SK-N-SH treated with all-trans-retinoic acid at 6 μM for 48 hours (cell line): ENCODE measurements around the gene RNF224.

Experiments
- ATAC-seq: fragments of 200-7000 bp; cut with Tn5 transposase; 3 replicates; pipeline ENCODE4 v1.9.1; 2020; ENCODE audit warnings: mild to moderate bottlenecking, moderate library complexity
- ARNTL ChIP-seq: fragments of 450-650 bp; formaldehyde crosslinking; IDR thresholded peaks from 2 replicates; pipeline ENCODE4 v1.5.0; 2020; ENCODE audit warnings: low read depth, mild to moderate bottlenecking, moderate library complexity, borderline replicate concordance
- BACH2 ChIP-seq: fragments of 250-450 bp; sonication (Bioruptor Pico); IDR thresholded peaks from 2 replicates; pipeline ENCODE4 v1.9.0; 2021; ENCODE audit warnings: mild to moderate bottlenecking, borderline replicate concordance
- ESRRG ChIP-seq: fragments of 250-450 bp; sonication (Bioruptor Pico); IDR thresholded peaks from 2 replicates; pipeline ENCODE4 v1.6.1; 2021; ENCODE audit warnings: mild to moderate bottlenecking
- GLIS3 ChIP-seq: fragments of 250-450 bp; sonication (Bioruptor Pico); IDR thresholded peaks from 2 replicates; pipeline ENCODE4 v1.5.0; 2020; ENCODE audit warnings: mild to moderate bottlenecking, moderate library complexity
- ISL1 ChIP-seq: fragments of 250-450 bp; sonication (Bioruptor Pico); IDR thresholded peaks from 2 replicates; pipeline ENCODE4 v2.1.2; 2022; ENCODE audit warnings: mild to moderate bottlenecking, moderate library complexity
- OSR1 ChIP-seq: fragments of 250-450 bp; sonication (Bioruptor Pico); IDR thresholded peaks from 2 replicates; pipeline ENCODE4 v1.8.0; 2022; ENCODE audit warnings: moderate library complexity, mild to moderate bottlenecking, inconsistent platforms
- PPARA ChIP-seq: fragments of 250-450 bp; sonication (Bioruptor Pico); IDR thresholded peaks from 2 replicates; pipeline ENCODE4 v1.5.0; 2020; ENCODE audit warnings: mild to moderate bottlenecking, borderline replicate concordance
- RARB ChIP-seq: fragments of 250-450 bp; sonication (Bioruptor Pico); IDR thresholded peaks from 2 replicates; pipeline ENCODE4 v1.8.0; 2021; ENCODE audit warnings: mild to moderate bottlenecking, moderate library complexity
- SNAI2 ChIP-seq: fragments of 250-450 bp; sonication (Bioruptor Pico); IDR thresholded peaks from 2 replicates; pipeline ENCODE4 v1.5.0; 2020; ENCODE audit warnings: mild to moderate bottlenecking, moderate library complexity
- TCF4 ChIP-seq: fragments of 250-450 bp; sonication (Bioruptor Pico); IDR thresholded peaks from 2 replicates; pipeline ENCODE4 v1.8.0; 2021; ENCODE audit warnings: mild to moderate bottlenecking, moderate library complexity, borderline replicate concordance
- ZFP3 ChIP-seq: fragments of 250-450 bp; sonication (Bioruptor Pico); IDR thresholded peaks from 2 replicates; pipeline ENCODE4 v1.5.0; 2020; ENCODE audit warnings: mild to moderate bottlenecking, moderate library complexity
- ZFP30 ChIP-seq: fragments of 450-650 bp; formaldehyde crosslinking; IDR thresholded peaks from 2 replicates; pipeline ENCODE4 v1.5.0; 2022; ENCODE audit warnings: mild to moderate bottlenecking, moderate library complexity
- ZNF70 ChIP-seq: fragments of 450-650 bp; formaldehyde crosslinking; IDR thresholded peaks from 2 replicates; pipeline ENCODE4 v1.5.0; 2020; ENCODE audit warnings: mild to moderate bottlenecking, moderate library complexity
- ZNF8 ChIP-seq: fragments of 450-650 bp; formaldehyde crosslinking; IDR thresholded peaks from 2 replicates; pipeline ENCODE4 v1.5.0; 2020; ENCODE audit warnings: mild to moderate bottlenecking, moderate library complexity
- TF ChIP-seq, protein P1 (sequence below): fragments of 250-450 bp; sonication (Bioruptor Pico); IDR thresholded peaks from 2 replicates; pipeline ENCODE4 v1.5.1; 2021; ENCODE audit warnings: mild to moderate bottlenecking, moderate library complexity
- TF ChIP-seq, protein P2 (sequence below): fragments of 250-450 bp; sonication (Bioruptor Pico); IDR thresholded peaks from 2 replicates; pipeline ENCODE4 v1.5.1; 2020; ENCODE audit warnings: low read depth, mild to moderate bottlenecking, moderate library complexity
- TF ChIP-seq, protein P3 (sequence below): fragments of 250-450 bp; sonication (Bioruptor Pico); IDR thresholded peaks from 2 replicates; pipeline ENCODE4 v1.5.0; 2020; ENCODE audit warnings: mild to moderate bottlenecking, moderate library complexity
- TF ChIP-seq, protein P4 (sequence below): fragments of 250-450 bp; sonication (Bioruptor Pico); IDR thresholded peaks from 2 replicates; pipeline ENCODE4 v1.8.0; 2020; ENCODE audit warnings: mild to moderate bottlenecking, moderate library complexity, borderline replicate concordance
- TF ChIP-seq, protein P5 (sequence below): fragments of 250-450 bp; sonication (Bioruptor Pico); IDR thresholded peaks from 2 replicates; pipeline ENCODE4 v1.8.0; 2021; ENCODE audit warnings: low read depth, mild to moderate bottlenecking, moderate library complexity, borderline replicate concordance

The RNF224 gene

DNA sequence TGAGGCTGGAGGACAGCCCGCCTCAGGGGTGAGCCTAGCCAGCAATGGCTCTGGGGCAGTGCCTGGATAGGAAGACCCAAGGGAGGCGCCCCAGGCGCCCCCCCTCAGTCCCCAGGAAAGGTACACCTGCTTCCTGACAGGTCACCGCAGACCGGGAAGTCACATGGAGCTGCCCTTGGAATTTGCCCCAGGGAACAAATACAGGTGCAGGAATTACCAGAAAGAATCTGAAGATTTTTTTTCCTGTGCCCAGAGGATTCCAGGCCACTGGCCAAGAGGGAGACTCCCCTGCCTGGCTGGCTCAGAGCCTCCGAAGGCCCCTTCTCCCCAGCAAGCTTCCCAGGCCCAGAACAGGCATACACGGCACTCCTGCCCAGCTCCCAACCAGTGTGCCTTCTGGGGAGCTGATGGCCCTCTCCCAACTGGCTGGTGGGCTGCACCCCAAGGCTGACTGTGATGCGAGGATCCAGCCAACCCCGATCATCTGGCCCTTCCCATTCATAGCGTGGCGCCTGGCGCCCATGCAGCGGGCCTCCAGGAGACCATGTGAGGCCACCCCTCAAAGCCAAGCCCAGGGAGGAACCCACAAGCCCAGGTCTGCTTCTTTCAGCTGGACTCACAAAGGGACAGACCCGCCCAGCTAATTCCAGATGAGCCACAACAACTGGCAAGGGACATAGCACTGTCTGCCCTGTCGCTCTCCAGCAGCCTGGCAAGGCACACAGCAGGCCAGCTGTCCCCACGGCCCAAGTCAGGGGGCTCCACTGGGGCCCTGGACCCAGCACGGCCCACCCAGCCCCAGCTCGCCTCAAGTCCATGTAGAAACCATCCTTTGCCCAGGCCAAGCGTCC, 29.0 kb upstream of the RNF224 start (continued):
- TF ChIP-seq, protein P1, sequence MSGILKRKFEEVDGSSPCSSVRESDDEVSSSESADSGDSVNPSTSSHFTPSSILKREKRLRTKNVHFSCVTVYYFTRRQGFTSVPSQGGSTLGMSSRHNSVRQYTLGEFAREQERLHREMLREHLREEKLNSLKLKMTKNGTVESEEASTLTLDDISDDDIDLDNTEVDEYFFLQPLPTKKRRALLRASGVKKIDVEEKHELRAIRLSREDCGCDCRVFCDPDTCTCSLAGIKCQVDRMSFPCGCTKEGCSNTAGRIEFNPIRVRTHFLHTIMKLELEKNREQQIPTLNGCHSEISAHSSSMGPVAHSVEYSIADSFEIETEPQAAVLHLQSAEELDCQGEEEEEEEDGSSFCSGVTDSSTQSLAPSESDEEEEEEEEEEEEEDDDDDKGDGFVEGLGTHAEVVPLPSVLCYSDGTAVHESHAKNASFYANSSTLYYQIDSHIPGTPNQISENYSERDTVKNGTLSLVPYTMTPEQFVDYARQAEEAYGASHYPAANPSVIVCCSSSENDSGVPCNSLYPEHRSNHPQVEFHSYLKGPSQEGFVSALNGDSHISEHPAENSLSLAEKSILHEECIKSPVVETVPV (CRISPR knock-in tag), result no peak
- no peak for TF ChIP-seq ZFP3

DNA sequence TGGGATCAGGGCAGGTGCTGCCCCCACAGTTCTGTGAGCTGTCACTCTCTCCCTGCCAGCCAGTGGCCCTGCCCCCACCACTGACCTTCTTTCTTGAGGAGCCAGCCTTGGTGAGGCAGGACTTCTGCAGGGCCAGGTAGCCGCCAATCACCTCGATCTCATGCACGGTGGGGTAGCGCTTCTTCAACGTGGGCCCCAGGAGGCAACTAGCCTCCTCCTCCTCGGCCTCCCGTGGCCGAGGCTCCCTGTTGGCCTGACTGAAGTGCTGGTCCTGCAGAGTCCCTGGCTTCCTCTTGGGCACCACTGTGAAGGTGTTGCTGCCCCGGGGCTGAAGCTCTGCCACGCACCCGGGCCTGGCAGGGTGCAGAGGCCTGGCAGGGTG, 28.4 kb upstream of the RNF224 start:
- no peak for TF ChIP-seq SNAI2 (CRISPR knock-in tag)
- no peak for TF ChIP-seq RARB (CRISPR knock-in tag)
- TF ChIP-seq ESRRG, result no peak
- TF ChIP-seq ISL1 (CRISPR knock-in tag), result no peak
- TF ChIP-seq, protein P2, sequence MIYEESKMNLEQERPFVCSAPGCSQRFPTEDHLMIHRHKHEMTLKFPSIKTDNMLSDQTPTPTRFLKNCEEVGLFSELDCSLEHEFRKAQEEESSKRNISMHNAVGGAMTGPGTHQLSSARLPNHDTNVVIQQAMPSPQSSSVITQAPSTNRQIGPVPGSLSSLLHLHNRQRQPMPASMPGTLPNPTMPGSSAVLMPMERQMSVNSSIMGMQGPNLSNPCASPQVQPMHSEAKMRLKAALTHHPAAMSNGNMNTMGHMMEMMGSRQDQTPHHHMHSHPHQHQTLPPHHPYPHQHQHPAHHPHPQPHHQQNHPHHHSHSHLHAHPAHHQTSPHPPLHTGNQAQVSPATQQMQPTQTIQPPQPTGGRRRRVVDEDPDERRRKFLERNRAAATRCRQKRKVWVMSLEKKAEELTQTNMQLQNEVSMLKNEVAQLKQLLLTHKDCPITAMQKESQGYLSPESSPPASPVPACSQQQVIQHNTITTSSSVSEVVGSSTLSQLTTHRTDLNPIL (CRISPR knock-in tag), result no peak
- TF ChIP-seq ZNF70 (CRISPR knock-in tag), result no peak
- no peak for TF ChIP-seq OSR1
- no peak for TF ChIP-seq ZFP30
- TF ChIP-seq, protein P3, sequence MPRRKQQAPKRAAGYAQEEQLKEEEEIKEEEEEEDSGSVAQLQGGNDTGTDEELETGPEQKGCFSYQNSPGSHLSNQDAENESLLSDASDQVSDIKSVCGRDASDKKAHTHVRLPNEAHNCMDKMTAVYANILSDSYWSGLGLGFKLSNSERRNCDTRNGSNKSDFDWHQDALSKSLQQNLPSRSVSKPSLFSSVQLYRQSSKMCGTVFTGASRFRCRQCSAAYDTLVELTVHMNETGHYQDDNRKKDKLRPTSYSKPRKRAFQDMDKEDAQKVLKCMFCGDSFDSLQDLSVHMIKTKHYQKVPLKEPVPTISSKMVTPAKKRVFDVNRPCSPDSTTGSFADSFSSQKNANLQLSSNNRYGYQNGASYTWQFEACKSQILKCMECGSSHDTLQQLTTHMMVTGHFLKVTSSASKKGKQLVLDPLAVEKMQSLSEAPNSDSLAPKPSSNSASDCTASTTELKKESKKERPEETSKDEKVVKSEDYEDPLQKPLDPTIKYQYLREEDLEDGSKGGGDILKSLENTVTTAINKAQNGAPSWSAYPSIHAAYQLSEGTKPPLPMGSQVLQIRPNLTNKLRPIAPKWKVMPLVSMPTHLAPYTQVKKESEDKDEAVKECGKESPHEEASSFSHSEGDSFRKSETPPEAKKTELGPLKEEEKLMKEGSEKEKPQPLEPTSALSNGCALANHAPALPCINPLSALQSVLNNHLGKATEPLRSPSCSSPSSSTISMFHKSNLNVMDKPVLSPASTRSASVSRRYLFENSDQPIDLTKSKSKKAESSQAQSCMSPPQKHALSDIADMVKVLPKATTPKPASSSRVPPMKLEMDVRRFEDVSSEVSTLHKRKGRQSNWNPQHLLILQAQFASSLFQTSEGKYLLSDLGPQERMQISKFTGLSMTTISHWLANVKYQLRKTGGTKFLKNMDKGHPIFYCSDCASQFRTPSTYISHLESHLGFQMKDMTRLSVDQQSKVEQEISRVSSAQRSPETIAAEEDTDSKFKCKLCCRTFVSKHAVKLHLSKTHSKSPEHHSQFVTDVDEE (CRISPR knock-in tag), result no peak
- TF ChIP-seq BACH2, result no peak
- no peak for TF ChIP-seq ARNTL (CRISPR knock-in tag)
- TF ChIP-seq, protein P4, sequence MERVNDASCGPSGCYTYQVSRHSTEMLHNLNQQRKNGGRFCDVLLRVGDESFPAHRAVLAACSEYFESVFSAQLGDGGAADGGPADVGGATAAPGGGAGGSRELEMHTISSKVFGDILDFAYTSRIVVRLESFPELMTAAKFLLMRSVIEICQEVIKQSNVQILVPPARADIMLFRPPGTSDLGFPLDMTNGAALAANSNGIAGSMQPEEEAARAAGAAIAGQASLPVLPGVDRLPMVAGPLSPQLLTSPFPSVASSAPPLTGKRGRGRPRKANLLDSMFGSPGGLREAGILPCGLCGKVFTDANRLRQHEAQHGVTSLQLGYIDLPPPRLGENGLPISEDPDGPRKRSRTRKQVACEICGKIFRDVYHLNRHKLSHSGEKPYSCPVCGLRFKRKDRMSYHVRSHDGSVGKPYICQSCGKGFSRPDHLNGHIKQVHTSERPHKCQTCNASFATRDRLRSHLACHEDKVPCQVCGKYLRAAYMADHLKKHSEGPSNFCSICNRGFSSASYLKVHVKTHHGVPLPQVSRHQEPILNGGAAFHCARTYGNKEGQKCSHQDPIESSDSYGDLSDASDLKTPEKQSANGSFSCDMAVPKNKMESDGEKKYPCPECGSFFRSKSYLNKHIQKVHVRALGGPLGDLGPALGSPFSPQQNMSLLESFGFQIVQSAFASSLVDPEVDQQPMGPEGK, result no peak
- no peak for ATAC-seq

DNA sequence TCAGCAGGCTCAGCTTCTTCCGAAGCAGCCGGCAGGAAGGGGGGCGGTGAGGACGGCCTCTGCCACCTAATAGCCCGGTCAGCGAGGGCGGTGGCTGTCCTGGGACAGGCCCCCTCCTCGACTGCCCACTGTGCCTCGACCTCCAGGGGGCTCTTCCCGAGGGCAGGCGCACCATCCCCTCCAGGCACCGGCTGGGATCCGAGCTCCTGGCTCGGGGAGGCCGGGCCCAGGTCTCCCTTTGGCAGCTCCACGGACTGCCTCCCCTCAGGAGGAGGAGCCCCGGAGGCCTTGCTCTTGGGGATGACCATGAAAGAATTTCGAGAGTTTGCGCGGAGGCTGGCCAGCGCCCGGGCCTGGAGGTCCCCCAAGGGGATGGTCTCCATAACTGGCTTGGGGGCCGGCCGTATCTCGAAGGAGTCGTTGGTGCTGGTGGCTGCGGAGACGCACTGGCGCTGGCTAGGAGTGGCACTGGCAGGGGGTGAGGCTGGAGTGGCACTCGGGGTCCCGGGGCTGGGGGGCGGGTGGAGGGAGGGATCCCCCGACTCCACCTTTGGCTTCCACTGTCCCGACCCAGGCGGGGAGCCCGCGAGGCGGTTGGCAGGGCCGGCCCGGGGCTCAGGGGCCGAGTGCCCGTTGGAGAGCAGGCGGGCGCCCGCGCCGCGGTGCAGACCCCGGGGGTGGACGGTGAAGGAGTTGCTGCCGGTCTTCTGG, 27.7 kb upstream of the RNF224 start:
- ATAC-seq, result no peak
- TF ChIP-seq PPARA (CRISPR knock-in tag) (no peak), ZFP30 (no peak), ZNF8 (CRISPR knock-in tag) (no peak), TCF4 (CRISPR knock-in tag) (no peak), ZNF70 (CRISPR knock-in tag) (no peak), GLIS3 (CRISPR knock-in tag) (no peak), BACH2 (no peak), OSR1 (no peak), ISL1 (CRISPR knock-in tag) (no peak), ARNTL (CRISPR knock-in tag) (no peak), ESRRG (no peak)
- TF ChIP-seq, protein P5, sequence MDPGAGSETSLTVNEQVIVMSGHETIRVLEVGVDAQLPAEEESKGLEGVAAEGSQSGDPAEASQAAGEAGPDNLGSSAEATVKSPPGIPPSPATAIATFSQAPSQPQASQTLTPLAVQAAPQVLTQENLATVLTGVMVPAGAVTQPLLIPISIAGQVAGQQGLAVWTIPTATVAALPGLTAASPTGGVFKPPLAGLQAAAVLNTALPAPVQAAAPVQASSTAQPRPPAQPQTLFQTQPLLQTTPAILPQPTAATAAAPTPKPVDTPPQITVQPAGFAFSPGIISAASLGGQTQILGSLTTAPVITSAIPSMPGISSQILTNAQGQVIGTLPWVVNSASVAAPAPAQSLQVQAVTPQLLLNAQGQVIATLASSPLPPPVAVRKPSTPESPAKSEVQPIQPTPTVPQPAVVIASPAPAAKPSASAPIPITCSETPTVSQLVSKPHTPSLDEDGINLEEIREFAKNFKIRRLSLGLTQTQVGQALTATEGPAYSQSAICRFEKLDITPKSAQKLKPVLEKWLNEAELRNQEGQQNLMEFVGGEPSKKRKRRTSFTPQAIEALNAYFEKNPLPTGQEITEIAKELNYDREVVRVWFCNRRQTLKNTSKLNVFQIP (CRISPR knock-in tag), result no peak
- TF ChIP-seq, protein P1 (CRISPR knock-in tag), result no peak
- TF ChIP-seq, protein P3 (CRISPR knock-in tag), result no peak
- TF ChIP-seq, protein P4, result no peak
